HG03442 (cell line): ENCODE results near the gene TSSC4.

Experiments
- ATAC-seq: cut with Tn5 transposase; IDR thresholded peaks from one replicate; pipeline ENCODE4 v1.9.1; 2021; ENCODE audit warnings: mild to moderate bottlenecking, moderate library complexity; ENCODE audit not compliant: unreplicated experiment

Gene TSSC4

GRCh38 chr11:2398664-2399355 lies 1.7 kb upstream of the TSSC4 start:
- no peak for ATAC-seq

DNA sequence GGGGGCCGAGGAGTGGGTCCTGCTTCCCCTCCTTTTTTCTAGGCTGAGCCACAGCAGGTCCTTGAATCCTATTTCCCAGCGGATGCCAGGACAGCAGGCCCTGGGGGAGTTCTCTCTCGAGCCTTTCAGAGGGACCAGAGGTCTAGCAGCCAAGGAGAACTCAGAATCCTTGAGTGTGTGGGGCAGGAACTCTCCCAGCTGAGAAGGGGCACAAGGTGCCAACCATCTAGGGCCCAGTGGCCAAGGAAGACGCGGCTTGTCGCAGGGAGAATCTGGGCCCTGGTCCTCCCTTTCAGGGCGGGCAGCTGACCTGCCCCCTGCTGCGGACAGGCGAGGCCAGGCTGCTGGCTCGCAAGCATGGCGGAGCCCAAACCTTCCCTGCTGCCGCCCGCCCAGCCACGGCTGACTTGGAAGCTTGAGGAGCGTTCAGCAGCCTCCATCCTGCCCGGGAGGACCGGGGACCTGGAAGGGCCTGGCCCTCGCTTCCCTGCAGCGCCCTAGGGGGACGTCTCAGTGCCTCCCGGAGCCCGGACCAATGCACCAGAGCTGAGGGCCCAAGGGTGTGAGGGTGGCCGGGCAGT lies 972 bp upstream of the TSSC4 start:
- ATAC-seq, result no peak

DNA sequence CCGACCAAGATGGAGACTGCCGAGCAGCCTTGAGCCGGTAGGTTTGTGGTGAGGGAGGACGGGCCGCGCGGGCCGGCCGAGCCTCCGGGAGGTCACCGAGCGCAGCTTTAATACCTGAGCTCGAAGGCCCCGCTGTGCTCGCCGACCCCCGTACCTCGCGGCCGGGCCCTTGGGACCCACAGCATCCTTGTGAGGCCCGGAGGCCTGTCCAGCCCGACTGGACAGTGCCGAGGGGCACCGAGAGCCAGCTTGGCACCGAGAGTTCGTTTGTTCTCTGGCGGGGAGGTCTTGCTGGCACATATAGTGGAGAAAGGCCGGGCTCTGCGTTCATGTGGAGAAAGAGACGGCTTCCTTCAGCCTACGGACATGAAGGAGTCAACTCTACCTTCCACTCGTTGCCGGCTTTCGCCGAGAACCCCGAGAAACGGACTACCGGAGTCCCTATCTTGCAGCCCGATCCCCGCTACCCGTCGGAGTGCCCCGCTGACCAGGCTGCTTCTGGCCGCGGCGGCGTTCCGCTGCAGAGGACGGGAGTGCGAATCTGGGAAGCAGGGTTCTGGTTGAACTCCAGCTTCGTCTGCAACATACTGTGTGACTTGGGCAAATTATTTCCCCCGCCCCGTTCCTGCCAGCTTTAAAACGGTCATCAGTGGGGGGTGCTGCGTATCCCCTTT lies 349 bp downstream of the TSSC4 start:
- ATAC-seq, result no peak

DNA sequence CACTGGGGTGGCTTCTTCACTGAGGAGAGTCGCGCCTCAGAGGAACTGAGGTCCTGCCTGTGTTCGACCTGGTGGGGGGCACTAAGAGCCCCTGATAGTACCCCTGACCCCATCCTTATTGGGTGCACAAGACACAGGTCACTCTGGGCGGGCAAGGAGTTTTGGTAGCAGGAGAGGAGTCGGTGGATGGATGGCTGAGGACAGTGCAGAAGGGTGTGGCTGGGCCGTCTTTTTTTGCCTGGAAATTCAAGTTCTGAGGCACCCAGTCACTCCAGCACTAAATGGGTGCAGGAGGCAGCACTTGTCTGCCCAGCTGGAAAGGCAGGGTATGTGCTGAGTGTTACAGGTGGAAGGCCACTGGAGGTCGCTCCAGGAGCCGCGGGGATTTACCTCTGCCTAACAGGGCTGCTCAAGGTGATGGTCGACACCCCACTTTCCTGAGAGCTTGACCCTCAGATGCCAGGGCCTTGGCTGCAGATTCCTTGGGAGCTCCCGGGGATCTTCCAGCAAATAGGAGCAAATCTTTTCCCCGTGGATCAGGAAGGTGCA lies 960 bp downstream of the TSSC4 start:
- ATAC-seq, result no peak

GRCh38 chr11:2402106-2402505 lies 1.6 kb downstream of the TSSC4 start:
- no peak for ATAC-seq

DNA sequence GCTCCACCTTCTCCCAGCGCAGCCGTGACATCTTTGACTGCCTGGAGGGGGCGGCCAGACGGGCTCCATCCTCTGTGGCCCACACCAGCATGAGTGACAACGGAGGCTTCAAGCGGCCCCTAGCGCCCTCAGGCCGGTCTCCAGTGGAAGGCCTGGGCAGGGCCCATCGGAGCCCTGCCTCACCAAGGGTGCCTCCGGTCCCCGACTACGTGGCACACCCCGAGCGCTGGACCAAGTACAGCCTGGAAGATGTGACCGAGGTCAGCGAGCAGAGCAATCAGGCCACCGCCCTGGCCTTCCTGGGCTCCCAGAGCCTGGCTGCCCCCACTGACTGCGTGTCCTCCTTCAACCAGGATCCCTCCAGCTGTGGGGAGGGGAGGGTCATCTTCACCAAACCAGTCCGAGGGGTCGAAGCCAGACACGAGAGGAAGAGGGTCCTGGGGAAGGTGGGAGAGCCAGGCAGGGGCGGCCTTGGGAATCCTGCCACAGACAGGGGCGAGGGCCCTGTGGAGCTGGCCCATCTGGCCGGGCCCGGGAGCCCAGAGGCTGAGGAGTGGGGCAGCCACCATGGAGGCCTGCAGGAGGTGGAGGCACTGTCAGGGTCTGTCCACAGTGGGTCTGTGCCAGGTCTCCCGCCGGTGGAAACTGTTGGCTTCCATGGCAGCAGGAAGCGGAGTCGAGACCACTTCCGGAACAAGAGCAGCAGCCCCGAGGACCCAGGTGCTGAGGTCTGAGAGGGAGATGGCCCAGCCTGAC lies 2.5 kb downstream of the TSSC4 start:
- ATAC-seq, result no peak

- ATAC-seq, result no peak
Measured at GRCh38 chr11:2404735-2405196, 4.2 kb downstream of the TSSC4 start.

DNA sequence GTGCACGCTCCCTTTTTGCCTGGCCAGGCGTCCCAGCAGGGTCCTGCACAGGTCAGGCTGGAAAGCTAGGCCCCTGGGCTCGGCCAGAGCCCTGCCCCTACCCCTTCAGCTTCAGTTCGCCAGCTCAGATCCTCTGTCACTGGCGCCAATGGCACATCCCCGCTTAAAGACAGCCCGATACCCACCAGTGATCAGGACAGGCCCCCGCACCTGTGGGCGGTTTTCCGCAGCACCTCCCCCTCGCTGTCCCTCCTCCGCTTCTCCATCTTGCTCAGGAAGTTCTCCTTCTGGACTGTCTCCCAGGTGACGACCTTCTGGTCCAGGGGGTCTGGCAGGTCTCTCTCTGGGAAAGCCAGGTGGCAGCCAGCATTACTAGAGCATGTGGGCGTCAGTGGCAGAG lies 5.9 kb downstream of the TSSC4 start:
- no peak for ATAC-seq

DNA sequence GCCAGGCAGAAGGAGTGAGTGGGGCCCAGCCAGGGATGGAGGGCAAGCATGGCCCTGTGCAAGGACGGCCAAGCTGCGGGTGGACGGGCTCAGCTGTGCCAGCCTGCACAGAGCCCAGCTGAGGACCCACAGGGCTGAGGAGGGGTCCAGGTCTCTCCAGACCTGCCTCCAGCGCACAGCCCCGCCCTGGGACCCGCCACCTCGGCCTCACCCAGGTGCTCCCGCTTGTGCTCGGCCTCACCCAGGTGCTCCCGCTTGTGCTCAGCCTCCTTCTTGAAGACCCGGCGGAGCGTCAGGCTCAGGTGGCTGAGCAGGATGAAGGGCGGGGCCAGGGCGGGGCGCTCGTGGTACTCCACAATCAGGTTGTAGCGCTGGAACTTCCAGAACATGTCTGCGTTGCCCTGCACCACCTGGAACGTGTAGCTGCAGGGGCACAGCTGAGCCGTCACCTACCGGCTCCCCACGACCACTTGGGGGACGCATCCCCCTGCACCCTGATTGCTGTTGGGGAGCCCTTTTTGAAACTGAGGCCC lies 6.4 kb downstream of the TSSC4 start:
- ATAC-seq, result no peak

DNA sequence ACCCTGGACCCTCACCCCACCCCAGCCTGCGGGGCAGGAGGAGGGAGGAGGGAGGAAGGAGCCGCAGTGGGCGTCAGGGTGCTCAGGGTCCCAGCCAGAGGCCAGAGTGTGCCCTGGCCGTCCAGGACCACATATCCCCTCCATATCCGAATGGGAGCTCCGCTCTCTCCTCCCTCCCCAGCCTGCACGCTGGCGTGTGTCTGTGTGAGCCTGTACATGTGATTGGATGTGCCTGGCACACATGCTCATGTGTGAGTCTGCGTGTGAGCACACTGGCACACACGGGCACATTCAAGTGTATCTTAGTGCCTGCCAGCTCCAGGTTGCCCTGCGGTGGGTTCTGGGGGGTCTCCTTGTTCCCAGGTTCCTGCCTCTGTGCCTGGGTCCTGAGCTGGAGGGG lies 8.1 kb downstream of the TSSC4 start:
- no peak for ATAC-seq

- ATAC-seq, result no peak
Measured at GRCh38 chr11:2409126-2409525, 8.6 kb downstream of the TSSC4 start.

DNA sequence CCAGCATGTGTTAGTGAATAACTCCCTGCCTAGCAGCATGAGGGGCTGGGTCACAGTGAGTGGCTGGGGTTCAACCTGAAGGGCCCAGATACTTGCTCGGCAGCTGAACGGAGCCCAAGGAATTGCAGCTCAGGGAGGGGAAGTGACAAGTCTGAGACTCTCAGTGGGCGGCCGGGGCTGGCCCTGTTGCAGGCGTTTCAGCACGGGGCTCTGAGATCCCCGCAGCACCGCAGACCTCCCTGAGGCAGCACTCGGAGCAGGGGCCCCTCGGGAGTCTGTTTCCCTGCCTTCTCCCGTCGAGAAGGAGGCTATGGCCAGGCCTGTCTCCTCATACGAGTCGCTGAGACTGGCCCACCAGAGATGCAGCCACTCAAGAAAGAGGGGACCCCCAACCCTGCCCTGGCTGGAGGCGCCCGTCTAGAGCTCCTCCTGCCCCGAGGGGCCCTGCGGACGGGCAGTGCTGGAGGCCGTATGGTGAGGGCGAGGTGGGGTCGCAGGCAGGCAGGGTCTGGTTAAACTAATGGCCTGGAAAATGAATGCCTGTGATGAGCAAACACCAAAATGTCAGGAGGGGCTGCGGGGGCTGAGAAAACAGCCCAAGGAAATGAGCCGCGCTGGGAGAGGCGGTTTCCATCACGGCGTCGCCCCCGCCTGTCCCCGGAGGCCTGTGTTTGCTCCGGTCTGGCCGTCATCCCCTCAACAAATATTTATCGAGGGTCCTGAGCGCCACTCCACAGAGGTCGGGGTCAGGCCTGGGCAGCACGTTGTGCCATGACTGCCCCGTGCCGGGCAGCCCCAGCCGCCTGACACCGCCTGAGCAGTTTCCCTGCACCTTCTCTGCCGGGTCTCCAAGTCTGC lies 9.3 kb downstream of the TSSC4 start:
- ATAC-seq, result no peak

GRCh38 chr11:2410616-2411015 lies 10.1 kb downstream of the TSSC4 start:
- no peak for ATAC-seq

DNA sequence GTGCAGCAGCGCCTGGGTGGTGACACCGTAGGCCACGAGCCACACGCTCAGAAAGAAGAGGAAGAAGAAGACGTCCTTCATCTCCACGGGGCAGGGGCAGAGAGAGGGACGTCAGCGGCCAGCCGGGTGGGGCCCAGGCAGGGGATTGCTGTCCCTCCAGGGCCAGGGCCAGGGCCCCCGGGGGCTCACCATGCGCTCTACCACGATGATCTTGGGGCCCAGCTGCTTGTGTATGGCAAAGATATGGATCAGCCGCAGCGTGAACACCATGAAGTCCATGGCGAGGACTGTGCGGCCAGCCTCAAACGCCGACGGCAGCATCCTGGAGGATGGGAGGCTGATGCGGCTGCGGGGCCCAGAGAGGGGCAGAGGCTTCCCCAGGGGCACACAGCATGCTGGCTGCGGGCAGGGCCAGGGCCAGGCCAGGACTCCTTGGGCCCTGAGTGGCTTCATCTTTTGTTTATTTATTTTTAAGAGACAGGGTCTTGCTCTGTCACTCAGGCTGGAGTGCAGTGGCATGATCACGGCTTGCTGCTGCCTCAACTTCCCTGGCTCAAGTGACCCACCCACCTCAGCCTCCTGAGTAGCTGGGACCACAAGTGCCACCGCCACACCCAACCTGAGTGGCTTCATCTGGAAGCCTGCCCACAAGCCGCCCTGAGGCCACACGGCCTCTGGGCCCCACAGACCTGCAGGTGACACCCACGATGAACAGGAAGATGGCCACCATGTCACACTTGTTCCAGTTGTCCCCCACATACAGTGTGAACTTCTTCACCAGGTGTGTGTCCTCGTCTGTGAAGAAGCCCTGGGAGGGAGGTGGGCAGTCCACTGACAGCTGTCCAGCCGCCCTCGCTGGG lies 11.1 kb downstream of the TSSC4 start:
- no peak for ATAC-seq

DNA sequence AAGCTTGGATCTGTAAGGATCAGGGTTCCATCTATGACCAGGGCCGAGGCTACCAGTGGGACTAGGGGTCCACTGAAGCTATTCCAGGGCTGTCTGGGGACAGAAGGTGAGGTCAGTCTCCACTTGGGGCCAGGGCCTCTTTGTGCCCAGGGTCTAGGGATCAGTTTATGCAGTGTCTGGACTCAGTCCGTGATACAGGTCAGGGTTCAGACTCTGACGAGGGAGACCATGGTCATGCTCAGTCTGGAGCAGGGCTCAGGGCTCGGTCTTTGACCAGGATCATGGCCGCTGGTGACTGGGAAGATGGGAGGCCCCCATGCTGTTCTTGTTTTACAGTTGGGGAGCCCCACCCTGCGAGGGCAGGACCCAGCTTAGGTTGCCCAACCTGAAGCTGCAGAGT lies 11.8 kb downstream of the TSSC4 start:
- no peak for ATAC-seq

GRCh38 chr11:2413742-2414579 lies 13.4 kb downstream of the TSSC4 start:
- no peak for ATAC-seq

DNA sequence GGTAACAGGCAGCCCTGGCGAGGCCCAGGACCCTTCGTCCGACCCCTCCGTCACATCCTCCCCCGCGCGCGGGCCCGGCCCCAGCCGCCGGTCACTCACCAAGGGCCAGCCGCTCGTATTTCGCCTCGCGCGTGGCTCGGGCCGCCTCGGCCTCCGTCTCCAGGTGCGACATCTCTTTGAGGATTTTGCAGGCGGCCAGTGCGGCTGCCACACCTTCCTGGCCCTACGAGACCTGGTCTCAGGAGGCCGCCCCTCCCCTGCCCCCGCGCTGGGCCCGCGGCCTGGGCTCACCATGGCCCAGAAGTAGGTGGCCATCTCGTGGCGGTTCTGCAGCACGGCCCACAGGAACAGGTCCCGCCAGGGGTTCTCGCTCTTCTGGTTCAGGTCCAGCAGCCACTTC lies 14.1 kb downstream of the TSSC4 start:
- ATAC-seq, result no peak

GRCh38 chr11:2415171-2415570 lies 14.6 kb downstream of the TSSC4 start:
- ATAC-seq, result no peak
